Measurements from ENCODE around the gene DPAGT1.

- TF ChIP-seq CTCF (IDR thresholded peaks at IDR 0.05) = no peak
- no peak for TF ChIP-seq NR3C1 (CRISPR knock-in tag; conservative IDR thresholded peaks at IDR 0.05; ENCODE audit: low read depth)
- no peak for TF ChIP-seq MAX (CRISPR knock-in tag; IDR thresholded peaks at IDR 0.05)
- TF ChIP-seq CREM (CRISPR knock-in tag; IDR thresholded peaks at IDR 0.05) = no peak
- no peak for TF ChIP-seq ELF4 (CRISPR knock-in tag; IDR thresholded peaks at IDR 0.05; ENCODE audit: low read depth)
These were observed 1.2 kb downstream of the DPAGT1 start for GRCh38 chr11:119100246-119100970.

All from WTC11 (cell line).